Thyroid gland (tissue), 4 donors: ENCODE data around the gene OGFR. TPM values are rescaled to one million over a fixed set of nuclear protein-coding genes. Genes with fewer than 3 reads are reported as not detected.

Source experiments
- DNase-seq, 2 donors: peaks; one replicate each; pipeline ENCODE4 v3.0.0-alpha.2; 2019
- H3K27ac ChIP-seq, 3 donors: fragments of 200-600 bp; sonication (generic); 1 replicate in 2 of 3; 2 replicates in 1 of 3; pipeline ENCODE4 v1.5.1; 2016 to 2019; ENCODE audit warnings: mild to moderate bottlenecking in 1 of 3, moderate library complexity in 1 of 3
- H3K27me3 ChIP-seq: fragments of 200-600 bp; sonication (generic); one replicate; pipeline ENCODE4 v1.5.1; 2019
- H3K36me3 ChIP-seq, 2 donors: fragments of 200-600 bp; sonication (generic); one replicate each; pipeline ENCODE4 v1.5.1; 2016 to 2019
- H3K4me1 ChIP-seq, 2 donors: fragments of 200-600 bp; sonication (generic); one replicate each; pipeline ENCODE4 v1.5.1; 2017 to 2019
- H3K4me3 ChIP-seq, 3 donors: fragments of 200-600 bp; sonication (generic); replicated peaks in 1 of 3; 1 replicate in 2 of 3; 2 replicates in 1 of 3; pipeline ENCODE4 v1.5.1; 2016; ENCODE audit warnings: mild to moderate bottlenecking in 1 of 3
- H3K9me3 ChIP-seq: fragments of 200-600 bp; sonication (generic); one replicate; pipeline ENCODE4 v1.5.1; 2017
- POLR2A ChIP-seq, 2 donors: fragments of 450-650 bp; IDR thresholded peaks; one replicate each; pipeline ENCODE4 v1.6.1; 2017; ENCODE audit warnings: antibody characterized with exemption in 2 of 2, mild to moderate bottlenecking in 2 of 2, moderate library complexity in 1 of 2
- WGBS, 2 donors: methylation state at CpG; one replicate each; pipeline ENCODE4 v1.1.5; 2017; 5-methylcytosine and 5-hydroxymethylcytosine counted together
- intact Hi-C: fragments of 100-400 bp; cut with DNase I; formaldehyde crosslinking; loops from one replicate; pipeline ENCODE4 v1.15.1; 2023
- total RNA-seq, 4 donors: library from RNA; depleted of rRNA; stranded (reverse); fragments of >200 nt; gene quantifications; one replicate each; pipeline ENCODE4 v1.2.3, GENCODE V29; 2016
- TF ChIP-seq, protein P1 (sequence below), 6 experiments: fragments of 200-600 bp in 3 of 6; fragments of 450-650 bp in 3 of 6; sonication (generic) in 3 of 6; IDR thresholded peaks; one replicate each; pipeline ENCODE4 v1.5.1; 2016 to 2019; ENCODE audit warnings: antibody characterized with exemption in 6 of 6, mild to moderate bottlenecking in 2 of 6, inconsistent platforms in 1 of 6, moderate library complexity in 1 of 6

OGFR gene
- total RNA-seq, 4 donors from 2014 or later = 50.0 to 67.6 (median 63.7) TPM

DNA sequence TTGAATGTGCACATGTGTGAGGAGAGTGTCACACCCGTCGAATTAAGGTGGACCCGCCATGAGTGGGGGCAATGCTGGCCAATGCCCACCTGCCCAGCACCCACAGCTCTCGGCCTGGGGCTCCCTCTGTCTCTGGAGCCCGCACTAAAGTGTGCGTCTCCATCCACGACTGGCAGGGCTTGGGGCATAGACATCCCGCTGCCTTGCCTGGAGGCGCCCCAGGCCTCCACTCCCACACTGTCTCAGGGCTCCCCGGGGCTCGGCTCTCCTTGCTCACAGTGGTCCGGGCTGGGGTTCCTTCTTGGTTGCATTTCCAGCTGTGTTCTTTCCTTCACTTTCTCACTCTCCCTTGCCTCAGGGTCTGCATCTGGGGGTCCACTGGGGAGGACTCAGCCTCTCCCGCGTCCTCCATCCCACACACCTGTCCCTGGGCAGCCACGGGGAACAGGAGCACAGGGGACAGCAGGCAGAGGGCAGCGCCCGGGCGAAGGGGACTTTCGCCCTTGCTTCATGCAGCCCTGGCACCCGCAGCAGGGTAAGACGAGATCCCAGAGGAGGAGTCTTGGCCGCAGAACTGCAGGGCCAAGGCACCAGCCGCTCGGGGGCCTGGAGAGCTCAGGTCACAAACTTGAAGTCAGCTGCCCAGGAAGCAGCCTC is 28.5 kb upstream of the OGFR start:
- TF ChIP-seq POLR2A (IDR thresholded peaks at IDR 0.05) = no peak
- TF ChIP-seq, protein P1, sequence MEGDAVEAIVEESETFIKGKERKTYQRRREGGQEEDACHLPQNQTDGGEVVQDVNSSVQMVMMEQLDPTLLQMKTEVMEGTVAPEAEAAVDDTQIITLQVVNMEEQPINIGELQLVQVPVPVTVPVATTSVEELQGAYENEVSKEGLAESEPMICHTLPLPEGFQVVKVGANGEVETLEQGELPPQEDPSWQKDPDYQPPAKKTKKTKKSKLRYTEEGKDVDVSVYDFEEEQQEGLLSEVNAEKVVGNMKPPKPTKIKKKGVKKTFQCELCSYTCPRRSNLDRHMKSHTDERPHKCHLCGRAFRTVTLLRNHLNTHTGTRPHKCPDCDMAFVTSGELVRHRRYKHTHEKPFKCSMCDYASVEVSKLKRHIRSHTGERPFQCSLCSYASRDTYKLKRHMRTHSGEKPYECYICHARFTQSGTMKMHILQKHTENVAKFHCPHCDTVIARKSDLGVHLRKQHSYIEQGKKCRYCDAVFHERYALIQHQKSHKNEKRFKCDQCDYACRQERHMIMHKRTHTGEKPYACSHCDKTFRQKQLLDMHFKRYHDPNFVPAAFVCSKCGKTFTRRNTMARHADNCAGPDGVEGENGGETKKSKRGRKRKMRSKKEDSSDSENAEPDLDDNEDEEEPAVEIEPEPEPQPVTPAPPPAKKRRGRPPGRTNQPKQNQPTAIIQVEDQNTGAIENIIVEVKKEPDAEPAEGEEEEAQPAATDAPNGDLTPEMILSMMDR (IDR thresholded peaks at IDR 0.05) = no peak
- H3K27me3 ChIP-seq = no peaks in the 10 kb centered on the region
- no peak for DNase-seq
- H3K4me3 ChIP-seq = no peak overlapping the region
- intact Hi-C loops = no loop called here
- no peaks in the 10 kb centered on the region for H3K36me3 ChIP-seq
- no peak overlapping the region for H3K27ac ChIP-seq
- no peaks in the 10 kb centered on the region for H3K9me3 ChIP-seq
- WGBS, 2 donors = 88 to 94% methylated on average over 18 to 24 of the region's 24 CpGs
- H3K4me1 ChIP-seq = peaks cover 17 to 34% of the 10 kb centered on the region in 2 donors

DNA sequence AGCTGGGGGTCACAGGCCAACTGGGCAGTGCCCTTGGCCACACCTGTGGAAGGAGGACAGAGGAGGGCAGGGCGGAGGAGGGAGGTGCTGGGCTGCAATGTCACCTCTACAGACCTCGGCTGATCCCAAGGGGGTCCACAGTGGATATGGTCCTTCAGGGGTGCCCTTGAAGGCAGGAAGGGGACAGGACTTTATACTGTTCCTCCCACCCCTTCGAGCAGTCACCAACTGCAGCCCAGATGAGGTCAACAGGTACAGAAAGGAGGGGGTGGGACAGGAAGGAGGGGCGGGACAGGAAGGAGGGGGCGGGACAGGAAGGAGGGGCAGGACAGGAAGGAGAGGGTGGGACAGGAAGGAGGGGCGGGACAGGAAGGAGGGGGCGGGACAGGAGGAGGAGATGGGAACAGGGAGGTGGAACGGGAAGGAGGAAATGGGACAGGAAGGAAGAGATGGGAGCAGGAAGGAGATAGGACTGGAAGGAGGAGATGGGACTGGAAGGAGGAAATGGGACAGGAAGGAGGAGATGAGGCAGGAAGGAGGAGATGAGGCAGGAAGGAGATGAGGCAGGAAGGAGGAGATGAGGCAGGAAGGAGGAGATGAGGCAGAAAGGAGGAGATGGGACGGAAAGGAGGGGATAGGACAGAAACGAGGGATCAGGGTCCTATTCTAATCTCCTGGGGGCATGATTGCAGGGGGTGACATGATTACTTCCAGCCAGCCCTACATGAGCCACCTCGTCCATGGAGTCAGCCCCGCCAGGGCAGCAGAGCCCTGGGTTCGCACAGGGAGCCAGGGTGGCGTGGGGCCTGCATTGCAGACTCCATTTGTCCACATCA is 27.7 kb upstream of the OGFR start:
- DNase-seq = peak in 1 of 2 donors; percentile 20
- Histone ChIP-seq H3K4me1 (peaks cover 17 to 27% of the 10 kb centered on the region in 2 donors), H3K36me3 (no peaks in the 10 kb centered on the region), H3K9me3 (no peaks in the 10 kb centered on the region), H3K27ac (no peak overlapping the region), H3K4me3 (no peak overlapping the region), H3K27me3 (no peaks in the 10 kb centered on the region)
- TF ChIP-seq, protein P1 (IDR thresholded peaks at IDR 0.05) = no peak
- no peak for TF ChIP-seq POLR2A (IDR thresholded peaks at IDR 0.05)
- 69 to 74% methylated on average over 12 to 13 of the region's 14 CpGs for WGBS, 2 donors
- intact Hi-C loops = no loop called here

DNA sequence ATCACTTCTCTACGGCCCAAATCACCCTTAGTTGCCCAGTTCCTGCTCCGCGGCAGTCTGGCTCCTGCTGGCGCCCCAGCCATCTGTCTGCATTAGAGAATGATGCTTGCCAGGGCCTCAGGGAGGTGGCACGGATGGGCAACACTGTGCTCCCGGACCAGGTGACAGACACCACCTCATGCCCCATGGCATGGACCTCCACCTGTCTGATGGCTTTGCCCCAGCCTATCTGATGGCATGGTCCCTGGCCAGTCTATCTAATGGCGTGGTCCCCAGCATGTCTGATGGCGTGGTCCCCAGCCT is 27.2 kb upstream of the OGFR start:
- Histone ChIP-seq H3K9me3 (no peaks in the 10 kb centered on the region), H3K4me1 (peaks cover 13 to 21% of the 10 kb centered on the region in 2 donors), H3K36me3 (no peaks in the 10 kb centered on the region), H3K4me3 (no peak overlapping the region), H3K27me3 (no peaks in the 10 kb centered on the region), H3K27ac (no peak overlapping the region)
- intact Hi-C loops = no loop called here
- TF ChIP-seq POLR2A (IDR thresholded peaks at IDR 0.05) = no peak
- TF ChIP-seq, protein P1 (IDR thresholded peaks at IDR 0.05) = no peak
- WGBS, 2 donors = 90 to 94% methylated on average over 6 to 8 of the region's 8 CpGs
- DNase-seq = no peak

DNA sequence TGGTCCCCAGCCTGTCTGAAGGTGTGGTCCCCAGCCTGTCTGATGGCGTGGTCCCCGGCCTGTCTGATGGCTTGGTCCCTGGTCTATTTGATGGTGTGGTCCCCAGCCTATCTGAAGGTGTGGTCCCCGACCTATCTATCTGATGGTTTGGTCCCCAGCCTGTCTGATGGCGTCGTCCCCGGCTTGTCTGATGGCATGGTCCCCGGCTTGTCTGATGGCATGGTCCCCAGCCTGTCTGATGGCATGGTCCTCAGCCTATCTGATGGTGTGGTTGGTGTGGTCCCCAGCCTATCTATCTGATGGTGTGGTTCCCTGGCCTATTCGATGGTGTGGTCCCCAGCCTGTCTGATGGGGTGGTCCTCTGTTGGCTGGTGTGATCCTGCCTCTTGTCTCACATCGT is 26.6 kb upstream of the OGFR start:
- 80 to 89% methylated on average over 2 to 5 of the region's 9 CpGs for WGBS, 2 donors
- H3K36me3 ChIP-seq = no peaks in the 10 kb centered on the region
- H3K27ac ChIP-seq = no peak overlapping the region
- intact Hi-C loops = no loop called here
- H3K4me1 ChIP-seq = peaks cover 8 to 15% of the 10 kb centered on the region in 2 donors
- TF ChIP-seq, protein P1 (IDR thresholded peaks at IDR 0.05) = no peak
- no peak for TF ChIP-seq POLR2A (IDR thresholded peaks at IDR 0.05)
- H3K9me3 ChIP-seq = no peaks in the 10 kb centered on the region
- no peaks in the 10 kb centered on the region for H3K27me3 ChIP-seq
- H3K4me3 ChIP-seq = no peak overlapping the region
- DNase-seq = no peak
